Activated CD4-positive, CD25-positive, alpha-beta regulatory T cell treated with anti-CD3 and anti-CD28 coated beads, Interleukin-2, amount 50 U/mL, for 24 hours (primary cell): Measurements from ENCODE around the gene CYB561.

Experiments
- ATAC-seq, 2 donors: fragments of 150-1000 bp; cut with Tn5 transposase; one replicate each; pipeline ENCODE4 v1.10.0; 2021; ENCODE audit warnings: mild to moderate bottlenecking in 1 of 2, moderate library complexity in 1 of 2

The CYB561 gene

GRCh38 chr17:63431939-63432804 is 13.9 kb downstream of the CYB561 start:
- no peak for ATAC-seq

- no peak for ATAC-seq
Measured at GRCh38 chr17:63431618-63431938, 14.5 kb downstream of the CYB561 start.

GRCh38 chr17:63430223-63430622 is 15.9 kb downstream of the CYB561 start:
- ATAC-seq = no peak

- ATAC-seq = no peak
Measured at GRCh38 chr17:63429766-63430165, 16.3 kb downstream of the CYB561 start.

DNA sequence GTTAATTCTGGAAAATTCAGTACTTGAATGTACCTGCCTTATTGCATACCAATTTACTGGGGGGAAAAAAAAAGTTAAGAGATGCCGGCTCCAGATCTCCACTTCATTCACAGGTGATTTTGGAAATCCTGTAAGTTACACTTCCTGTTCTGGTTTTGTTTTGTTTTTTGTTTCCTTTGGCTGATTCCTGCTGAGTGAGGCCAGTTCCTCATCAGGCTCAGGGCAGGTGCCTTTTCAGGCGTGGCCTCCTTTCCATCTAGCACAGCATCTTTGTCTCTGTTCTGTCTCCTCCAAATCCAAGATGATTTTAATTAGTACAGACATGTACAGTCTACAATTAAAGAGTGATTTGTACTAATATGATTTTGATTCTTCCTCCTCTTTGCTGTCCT is 19.2 kb downstream of the CYB561 start:
- no peak for ATAC-seq

DNA sequence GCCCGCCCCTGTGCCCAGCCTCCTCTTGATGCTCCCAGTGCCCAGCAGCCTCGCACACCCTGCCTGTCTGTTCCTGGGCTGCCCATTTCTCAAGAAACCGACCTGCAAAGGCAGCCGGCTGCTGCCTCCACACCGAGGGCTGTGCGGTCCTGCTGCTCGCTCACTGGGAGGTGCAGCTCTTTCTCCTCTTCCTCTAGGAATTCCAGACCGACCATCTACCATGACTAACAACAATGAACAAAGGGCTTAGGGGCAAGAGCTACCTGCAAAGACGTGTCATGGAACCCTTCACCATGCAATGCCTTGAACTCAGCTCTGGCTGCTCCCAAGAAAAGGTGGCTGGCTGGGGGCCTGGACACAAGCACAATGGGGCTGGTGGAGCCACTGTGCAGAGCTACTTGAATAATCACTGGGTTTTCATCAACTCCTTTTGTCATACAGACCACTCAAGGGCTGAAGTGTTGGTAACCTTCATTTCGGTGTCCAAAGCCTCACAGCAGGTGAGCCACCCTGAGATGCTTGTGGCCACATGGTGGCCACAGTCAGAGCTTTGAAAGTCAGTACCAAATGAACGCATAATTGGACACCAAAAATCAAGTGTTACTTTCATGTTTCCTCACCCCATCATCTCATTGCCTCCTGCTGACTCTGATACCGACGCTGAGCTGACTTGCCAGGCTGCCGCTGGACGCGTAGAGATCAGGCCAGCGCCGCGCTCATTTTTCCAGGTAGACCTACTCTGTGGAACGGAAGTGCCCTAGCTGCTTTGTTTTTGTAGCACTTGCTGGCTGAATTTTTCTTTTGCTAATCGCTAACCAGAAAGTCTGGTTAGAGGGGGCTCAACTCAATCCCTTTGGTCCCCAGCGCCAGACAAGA is 19.8 kb downstream of the CYB561 start:
- ATAC-seq = no peak

DNA sequence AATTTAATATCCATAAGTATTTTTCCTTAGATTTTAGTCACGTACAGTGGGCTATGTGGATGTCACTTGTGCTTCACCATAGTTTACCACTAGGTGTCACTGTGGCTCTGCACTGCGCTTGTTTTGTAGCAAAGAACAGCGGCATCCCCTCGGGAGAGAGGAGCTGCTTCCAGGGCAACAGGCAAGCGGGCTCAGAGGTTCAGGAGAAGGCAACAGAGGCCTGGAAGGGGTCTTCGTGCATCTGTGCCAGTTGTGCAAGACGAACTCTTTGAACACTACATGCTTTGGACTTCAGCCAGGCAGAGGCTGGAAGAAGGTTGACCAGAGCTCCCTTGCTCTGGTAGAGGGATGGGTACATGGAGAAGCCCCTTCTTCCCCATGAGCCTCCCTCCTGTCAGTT is 20.6 kb downstream of the CYB561 start:
- peak; percentile 56 to 65 for ATAC-seq

GRCh38 chr17:63423963-63424362 is 22.1 kb downstream of the CYB561 start:
- no peak for ATAC-seq

DNA sequence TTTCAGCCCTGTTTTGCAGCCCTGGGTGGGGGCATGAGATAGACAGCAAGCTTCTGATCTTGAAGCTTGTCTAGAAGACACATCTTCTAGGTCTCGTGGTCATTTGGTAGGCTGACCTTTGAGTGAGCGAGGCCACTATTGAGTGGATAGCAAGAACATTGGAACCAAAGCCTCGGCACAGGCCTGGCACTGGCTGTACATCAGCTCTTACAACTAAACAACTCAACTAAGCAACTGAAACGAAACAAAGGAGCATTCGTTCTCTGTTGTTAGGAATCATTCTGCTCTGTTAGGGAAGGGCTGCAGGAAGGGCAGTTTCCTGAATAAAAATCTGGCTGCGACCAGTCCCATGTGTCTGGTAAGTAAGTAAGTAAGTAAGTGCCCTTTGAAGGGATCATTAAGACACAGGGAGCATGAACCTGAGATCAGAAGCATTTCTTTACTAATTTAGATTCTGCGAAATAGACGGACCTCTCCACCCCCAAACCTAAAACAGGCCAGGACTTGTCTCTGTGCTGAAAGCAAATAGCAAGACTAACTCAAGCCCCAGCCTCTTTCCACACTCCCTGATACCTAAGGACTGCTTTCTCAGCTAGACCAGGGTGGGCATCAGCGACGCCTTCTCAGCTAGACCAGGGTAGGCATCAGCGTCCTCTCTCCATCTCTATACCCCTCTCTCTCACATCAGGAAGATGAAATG is 22.7 kb downstream of the CYB561 start:
- no peak for ATAC-seq

DNA sequence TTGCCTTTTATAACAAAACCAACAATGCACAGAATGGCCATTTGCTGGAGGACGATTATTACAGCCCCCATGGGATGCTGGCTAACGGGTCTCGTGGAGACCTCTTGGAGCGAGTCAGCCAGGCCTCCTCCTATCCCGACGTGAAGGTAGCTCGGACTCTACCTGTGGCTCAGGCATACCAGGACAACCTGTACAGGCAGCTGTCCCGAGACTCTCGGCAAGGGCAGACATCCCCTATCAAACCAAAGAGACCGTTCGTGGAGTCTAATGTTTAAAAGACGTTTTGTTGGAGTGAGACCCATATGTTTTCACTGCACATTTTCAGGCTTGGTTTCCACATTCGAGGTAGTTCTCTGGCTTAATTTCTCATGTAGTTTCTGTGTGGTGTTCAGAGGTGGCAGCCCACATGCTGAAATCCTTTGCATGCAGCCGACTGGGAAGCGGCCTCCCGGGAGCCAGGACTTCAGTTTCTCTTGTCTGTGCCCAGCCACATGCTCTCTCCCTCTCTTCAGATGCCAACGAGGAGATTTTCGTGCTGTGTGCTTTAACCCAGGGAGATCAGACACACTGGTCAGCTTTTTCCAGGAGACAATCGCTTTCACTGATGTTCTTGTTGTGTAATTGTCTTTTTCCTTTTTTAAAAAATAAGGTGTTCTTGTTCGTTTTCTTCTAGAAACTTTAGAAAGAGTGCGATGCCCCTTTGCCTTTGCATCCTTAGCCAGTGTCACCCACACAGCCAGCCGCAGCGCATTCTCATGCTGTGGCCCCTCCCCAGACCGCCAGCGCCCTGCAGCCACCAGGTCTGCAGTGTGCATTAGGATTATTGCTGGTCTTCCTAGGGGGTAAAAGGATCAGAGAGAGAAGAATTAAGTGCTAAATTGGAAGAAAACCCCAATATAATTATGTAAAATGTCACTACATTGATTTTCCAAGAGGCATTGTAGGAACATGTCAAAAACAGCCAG is 24.1 kb downstream of the CYB561 start:
- no peak for ATAC-seq

DNA sequence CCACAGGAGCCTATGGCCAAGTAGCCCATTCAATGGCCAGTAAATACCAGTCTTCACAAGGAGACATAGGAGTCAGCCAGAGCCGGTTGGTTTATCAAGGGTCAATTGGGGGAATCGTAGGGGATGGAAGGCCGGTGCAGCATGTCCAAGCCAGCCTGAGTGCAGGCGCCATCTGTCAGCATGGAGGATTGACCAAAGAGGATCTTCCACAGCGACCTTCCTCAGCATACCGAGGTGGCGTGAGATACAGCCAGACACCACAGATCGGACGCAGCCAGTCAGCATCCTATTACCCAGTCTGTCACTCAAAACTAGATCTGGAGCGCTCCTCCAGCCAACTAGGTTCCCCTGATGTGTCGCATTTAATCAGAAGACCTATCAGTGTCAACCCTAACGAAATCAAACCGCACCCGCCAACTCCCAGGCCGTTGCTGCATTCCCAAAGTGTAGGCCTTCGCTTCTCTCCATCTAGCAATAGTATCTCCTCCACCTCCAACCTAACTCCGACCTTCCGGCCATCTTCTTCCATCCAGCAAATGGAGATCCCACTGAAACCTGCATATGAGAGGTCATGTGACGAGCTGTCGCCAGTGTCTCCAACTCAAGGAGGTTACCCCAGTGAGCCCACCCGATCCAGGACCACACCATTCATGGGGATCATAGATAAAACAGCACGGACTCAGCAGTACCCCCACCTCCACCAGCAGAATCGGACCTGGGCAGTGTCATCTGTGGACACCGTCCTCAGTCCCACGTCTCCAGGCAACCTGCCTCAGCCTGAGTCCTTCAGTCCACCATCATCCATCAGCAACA is 25.0 kb downstream of the CYB561 start:
- ATAC-seq = no peak

DNA sequence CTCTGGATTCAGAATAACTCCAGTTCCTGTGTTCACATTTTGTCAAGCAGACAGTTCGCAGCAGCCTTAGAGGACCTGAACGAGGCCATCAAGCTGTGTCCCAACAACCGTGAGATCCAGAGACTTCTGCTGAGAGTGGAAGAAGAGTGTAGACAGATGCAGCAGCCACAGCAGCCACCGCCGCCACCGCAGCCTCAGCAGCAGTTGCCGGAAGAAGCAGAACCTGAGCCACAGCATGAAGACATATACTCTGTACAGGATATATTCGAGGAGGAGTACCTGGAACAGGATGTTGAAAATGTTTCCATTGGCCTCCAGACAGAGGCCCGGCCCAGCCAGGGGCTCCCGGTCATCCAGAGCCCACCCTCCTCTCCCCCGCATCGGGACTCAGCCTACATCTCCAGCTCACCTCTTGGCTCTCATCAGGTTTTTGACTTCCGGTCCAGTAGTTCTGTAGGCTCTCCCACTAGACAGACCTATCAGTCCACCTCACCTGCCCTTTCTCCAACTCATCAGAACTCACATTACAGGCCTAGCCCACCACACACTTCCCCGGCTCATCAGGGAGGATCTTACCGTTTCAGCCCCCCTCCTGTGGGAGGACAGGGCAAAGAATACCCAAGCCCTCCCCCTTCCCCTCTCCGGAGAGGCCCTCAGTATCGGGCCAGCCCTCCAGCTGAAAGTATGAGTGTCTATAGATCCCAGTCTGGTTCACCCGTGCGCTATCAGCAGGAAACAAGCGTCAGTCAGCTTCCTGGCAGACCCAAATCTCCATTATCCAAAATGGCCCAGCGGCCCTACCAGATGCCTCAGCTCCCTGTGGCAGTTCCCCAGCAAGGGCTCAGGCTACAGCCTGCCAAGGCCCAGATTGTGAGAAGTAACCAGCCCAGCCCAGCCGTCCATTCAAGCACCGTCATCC is 25.9 kb downstream of the CYB561 start:
- peak in 1 of 2 donors; percentile 45 for ATAC-seq

GRCh38 chr17:63419398-63419797 is 26.7 kb downstream of the CYB561 start:
- ATAC-seq = no peak

- no peak for ATAC-seq
Measured at GRCh38 chr17:63418540-63418939, 27.6 kb downstream of the CYB561 start.

DNA sequence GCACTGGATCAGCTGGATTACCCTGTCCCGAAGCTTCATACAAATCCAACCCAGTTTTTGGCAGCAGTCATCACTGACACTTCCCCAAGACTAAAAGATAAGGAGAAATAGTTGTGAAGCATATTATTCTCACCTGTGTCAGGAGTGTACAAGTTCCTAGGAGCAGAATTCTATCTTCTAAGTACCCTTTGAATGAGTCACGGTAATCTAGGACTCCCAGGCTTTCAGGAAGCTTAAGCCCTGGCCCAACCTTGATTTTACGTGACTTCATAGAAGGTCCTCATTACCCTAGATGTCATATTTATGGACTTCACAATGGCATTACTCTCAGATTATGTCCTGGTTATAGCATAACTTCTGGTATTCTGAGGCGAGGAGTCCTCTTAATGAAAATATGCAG is 31.9 kb downstream of the CYB561 start:
- ATAC-seq = no peak

DNA sequence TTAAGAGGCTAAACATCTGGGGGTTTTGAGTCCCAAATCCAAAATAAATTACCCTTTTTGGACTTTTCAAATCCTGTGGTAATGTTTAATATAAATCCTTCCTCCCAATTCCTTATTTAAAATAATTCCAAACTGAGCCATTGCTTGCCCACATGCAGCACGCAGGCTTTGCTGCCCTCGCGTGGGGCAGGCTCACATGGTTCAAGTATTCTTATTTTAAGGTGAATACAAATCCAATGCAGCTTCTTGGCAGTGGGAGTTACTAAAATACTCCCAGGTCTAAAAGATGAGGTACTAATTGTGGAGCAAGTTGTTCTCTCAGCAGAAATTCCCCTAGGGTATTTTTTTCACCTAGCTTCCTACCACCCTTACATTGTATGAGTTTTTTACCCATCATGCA is 33.0 kb downstream of the CYB561 start:
- no peak for ATAC-seq

- ATAC-seq = no peak
Measured at GRCh38 chr17:63412234-63412633, 33.9 kb downstream of the CYB561 start.

DNA sequence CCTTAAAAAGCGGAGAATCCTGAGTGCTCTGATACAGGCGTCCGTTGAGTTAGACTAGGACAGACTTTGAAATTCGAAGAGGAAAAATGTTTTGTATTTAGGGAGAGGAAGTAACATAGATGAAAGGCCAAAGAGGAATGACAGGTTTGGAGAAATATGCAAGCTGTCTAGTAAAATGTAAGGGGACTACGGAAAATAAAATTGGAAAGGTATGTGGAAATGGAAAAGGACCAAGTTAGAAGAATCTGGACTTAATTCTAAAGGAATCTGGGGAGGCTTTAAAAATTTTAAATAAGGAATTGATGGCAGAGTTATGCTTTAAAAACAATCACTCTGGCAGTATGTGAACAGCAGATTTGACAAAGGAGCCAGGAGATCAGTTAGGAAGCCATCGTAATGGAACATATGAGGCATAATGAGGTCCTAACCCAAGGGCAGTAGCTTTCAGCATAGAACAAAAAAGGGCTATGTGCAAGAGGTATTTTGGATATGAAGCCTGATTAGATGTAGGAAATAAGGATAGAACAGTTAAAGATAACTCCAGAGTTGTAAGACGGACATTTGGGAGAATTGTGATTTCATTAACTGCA is 38.3 kb downstream of the CYB561 start:
- ATAC-seq = no peak

GRCh38 chr17:63406689-63407330 is 39.3 kb downstream of the CYB561 start:
- ATAC-seq = peak; percentile 84 to 93
